Measurements from ENCODE around the gene NANS. TPM values are rescaled to one million over a fixed set of nuclear protein-coding genes. Genes with fewer than 3 reads are reported as not detected.

Gene NANS
- total RNA-seq = 19.1 TPM

GRCh38 chr9:98056269-98057137 is at the start of gene NANS:
TSS of gene NANS (plus strand) at chr9:98056732. CDS start at chr9:98056809, 77 bp downstream.

DNA sequence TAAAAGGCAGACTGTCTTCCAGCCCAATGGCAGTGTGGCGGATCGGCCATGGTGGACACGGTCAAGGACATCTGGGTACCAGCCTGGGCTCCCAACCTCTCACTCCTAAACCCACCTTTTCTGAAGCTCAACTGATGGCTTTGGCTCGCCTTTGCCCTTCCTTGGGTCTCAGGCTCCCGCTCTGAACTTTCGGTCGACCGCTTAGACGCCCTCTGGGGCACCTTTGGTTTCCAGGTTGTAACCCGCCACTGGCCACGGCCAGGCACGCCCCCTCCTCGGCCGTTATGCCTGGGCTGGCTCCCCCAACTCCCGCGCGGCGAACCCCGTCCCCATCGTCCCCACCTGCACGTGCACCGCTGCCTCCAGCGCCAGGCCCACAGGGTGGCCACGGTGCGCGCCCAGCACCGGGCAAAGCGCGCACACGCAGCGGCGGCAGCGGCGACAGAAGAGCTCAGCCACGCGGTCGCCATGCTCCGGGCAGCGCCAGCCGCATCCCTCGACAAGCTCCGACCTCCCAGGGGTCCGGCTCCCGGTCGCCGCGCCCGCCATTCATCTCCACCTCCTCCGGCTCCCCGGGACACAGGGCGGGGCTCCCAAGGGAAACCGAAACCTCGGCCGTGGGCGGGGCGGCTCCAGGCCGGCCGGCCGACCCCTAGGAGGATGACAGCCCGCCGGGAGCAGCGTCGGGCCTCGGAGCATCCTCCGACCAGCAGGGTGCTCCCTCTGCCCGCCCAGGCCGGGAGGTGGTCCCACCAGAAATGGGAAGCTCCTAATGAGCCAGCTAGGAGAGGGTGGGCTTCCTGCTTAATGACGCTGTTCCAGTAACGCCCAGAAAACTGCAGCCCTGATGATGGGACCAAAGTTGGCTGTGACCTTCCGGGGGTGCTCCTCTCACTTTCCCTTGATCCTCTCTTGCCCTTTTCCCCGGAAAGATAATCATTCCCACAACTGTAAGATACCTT is 62.4 kb downstream of the NANS start, which contains the start of gene TRIM14:
Gene TRIM14 (minus strand): TSS at position 583 of the 962 bp plus-strand sequence. CDS start 34 bp downstream, at position 549.

Small RNAs within 50 kb of the gene (small RNA-seq; reads per million reads assigned to genes)
- gene RF00017 (ENCODE audit: low replicate concordance) (not detected), gene RNU6-918P (ENCODE audit: low replicate concordance) (not detected)

Other genes with a start within 250 kb of the NANS start
- gene FOXE1, start 203.5 kb upstream of the NANS start, total RNA-seq = not detected
- 23.5 TPM for gene TRMO, start 134.2 kb upstream of the NANS start, total RNA-seq
- 0.94 TPM for gene HEMGN, start 118.6 kb upstream of the NANS start, total RNA-seq
- gene ANP32B, start 73.4 kb upstream of the NANS start, total RNA-seq = 10.3 TPM
- gene TRIM14, start 62.5 kb downstream of the NANS start, total RNA-seq = 4.4 TPM
- 5.0 TPM for gene CORO2A, start 135.9 kb downstream of the NANS start, total RNA-seq
- 5.9 TPM for gene TBC1D2, start 198.9 kb downstream of the NANS start, total RNA-seq

All from parietal lobe (tissue), 2 donors.